ENCODE data around the gene SDSL.

DNA sequence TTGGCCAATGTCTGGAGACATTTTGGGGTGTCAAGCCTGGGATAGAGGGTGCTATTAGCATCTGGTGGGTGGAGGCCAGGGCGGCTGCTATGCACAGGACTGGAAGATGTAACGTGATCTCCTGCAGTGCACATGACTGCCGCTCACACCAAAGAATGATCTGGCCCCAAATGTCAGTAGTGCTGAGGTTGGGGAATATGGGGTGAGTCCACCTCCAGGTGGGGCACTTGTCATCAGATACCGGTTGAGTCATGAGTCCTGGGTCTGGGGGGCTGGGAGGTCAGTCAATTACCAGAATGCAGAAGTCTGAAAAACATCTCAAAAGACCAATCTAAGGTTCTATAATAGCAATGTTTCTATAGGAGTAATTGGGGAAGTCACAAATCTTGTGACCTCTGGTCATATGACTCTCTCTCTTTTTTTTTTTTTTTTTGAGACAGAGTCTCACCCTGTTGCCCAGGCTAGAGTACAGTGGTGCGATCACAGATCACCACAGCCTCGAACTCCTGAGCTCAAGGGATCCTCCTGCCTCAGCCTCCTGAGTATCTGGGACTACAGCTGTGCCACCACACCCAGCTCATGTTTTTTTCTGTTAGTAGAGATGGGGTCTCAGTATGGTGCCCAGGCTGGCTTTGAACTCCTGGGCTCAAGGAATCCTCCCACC, 6.0 kb upstream of the SDSL start:
- TF ChIP-seq, protein P1, sequence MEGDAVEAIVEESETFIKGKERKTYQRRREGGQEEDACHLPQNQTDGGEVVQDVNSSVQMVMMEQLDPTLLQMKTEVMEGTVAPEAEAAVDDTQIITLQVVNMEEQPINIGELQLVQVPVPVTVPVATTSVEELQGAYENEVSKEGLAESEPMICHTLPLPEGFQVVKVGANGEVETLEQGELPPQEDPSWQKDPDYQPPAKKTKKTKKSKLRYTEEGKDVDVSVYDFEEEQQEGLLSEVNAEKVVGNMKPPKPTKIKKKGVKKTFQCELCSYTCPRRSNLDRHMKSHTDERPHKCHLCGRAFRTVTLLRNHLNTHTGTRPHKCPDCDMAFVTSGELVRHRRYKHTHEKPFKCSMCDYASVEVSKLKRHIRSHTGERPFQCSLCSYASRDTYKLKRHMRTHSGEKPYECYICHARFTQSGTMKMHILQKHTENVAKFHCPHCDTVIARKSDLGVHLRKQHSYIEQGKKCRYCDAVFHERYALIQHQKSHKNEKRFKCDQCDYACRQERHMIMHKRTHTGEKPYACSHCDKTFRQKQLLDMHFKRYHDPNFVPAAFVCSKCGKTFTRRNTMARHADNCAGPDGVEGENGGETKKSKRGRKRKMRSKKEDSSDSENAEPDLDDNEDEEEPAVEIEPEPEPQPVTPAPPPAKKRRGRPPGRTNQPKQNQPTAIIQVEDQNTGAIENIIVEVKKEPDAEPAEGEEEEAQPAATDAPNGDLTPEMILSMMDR (tag by site-specific recombination; IDR thresholded peaks at IDR 0.05), result no peak
- no peak for TF ChIP-seq ZNF274 (IDR thresholded peaks at IDR 0.05; ENCODE audit: low read length)
- TF ChIP-seq ZNF274 (tag by site-specific recombination; IDR thresholded peaks at IDR 0.05; ENCODE audit: borderline replicate concordance), result no peak
- TF ChIP-seq, protein P2, sequence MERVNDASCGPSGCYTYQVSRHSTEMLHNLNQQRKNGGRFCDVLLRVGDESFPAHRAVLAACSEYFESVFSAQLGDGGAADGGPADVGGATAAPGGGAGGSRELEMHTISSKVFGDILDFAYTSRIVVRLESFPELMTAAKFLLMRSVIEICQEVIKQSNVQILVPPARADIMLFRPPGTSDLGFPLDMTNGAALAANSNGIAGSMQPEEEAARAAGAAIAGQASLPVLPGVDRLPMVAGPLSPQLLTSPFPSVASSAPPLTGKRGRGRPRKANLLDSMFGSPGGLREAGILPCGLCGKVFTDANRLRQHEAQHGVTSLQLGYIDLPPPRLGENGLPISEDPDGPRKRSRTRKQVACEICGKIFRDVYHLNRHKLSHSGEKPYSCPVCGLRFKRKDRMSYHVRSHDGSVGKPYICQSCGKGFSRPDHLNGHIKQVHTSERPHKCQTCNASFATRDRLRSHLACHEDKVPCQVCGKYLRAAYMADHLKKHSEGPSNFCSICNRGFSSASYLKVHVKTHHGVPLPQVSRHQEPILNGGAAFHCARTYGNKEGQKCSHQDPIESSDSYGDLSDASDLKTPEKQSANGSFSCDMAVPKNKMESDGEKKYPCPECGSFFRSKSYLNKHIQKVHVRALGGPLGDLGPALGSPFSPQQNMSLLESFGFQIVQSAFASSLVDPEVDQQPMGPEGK (tag by site-specific recombination; IDR thresholded peaks at IDR 0.05), result peak; percentile 58; the same call in 1 of the 2 replicates
- no peak for TF ChIP-seq SETDB1 (IDR thresholded peaks at IDR 0.05; ENCODE audit: insufficient read length, low read length)
- TF ChIP-seq, protein P3, sequence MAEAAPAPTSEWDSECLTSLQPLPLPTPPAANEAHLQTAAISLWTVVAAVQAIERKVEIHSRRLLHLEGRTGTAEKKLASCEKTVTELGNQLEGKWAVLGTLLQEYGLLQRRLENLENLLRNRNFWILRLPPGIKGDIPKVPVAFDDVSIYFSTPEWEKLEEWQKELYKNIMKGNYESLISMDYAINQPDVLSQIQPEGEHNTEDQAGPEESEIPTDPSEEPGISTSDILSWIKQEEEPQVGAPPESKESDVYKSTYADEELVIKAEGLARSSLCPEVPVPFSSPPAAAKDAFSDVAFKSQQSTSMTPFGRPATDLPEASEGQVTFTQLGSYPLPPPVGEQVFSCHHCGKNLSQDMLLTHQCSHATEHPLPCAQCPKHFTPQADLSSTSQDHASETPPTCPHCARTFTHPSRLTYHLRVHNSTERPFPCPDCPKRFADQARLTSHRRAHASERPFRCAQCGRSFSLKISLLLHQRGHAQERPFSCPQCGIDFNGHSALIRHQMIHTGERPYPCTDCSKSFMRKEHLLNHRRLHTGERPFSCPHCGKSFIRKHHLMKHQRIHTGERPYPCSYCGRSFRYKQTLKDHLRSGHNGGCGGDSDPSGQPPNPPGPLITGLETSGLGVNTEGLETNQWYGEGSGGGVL (tag by site-specific recombination; IDR thresholded peaks at IDR 0.05), result no peak
- TF ChIP-seq, protein P4, sequence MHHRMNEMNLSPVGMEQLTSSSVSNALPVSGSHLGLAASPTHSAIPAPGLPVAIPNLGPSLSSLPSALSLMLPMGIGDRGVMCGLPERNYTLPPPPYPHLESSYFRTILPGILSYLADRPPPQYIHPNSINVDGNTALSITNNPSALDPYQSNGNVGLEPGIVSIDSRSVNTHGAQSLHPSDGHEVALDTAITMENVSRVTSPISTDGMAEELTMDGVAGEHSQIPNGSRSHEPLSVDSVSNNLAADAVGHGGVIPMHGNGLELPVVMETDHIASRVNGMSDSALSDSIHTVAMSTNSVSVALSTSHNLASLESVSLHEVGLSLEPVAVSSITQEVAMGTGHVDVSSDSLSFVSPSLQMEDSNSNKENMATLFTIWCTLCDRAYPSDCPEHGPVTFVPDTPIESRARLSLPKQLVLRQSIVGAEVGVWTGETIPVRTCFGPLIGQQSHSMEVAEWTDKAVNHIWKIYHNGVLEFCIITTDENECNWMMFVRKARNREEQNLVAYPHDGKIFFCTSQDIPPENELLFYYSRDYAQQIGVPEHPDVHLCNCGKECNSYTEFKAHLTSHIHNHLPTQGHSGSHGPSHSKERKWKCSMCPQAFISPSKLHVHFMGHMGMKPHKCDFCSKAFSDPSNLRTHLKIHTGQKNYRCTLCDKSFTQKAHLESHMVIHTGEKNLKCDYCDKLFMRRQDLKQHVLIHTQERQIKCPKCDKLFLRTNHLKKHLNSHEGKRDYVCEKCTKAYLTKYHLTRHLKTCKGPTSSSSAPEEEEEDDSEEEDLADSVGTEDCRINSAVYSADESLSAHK (tag by site-specific recombination; IDR thresholded peaks at IDR 0.05), result no peak
- no peak for TF ChIP-seq BCL11A (tag by site-specific recombination; IDR thresholded peaks at IDR 0.05; ENCODE audit: low read depth)
- TF ChIP-seq, protein P5, sequence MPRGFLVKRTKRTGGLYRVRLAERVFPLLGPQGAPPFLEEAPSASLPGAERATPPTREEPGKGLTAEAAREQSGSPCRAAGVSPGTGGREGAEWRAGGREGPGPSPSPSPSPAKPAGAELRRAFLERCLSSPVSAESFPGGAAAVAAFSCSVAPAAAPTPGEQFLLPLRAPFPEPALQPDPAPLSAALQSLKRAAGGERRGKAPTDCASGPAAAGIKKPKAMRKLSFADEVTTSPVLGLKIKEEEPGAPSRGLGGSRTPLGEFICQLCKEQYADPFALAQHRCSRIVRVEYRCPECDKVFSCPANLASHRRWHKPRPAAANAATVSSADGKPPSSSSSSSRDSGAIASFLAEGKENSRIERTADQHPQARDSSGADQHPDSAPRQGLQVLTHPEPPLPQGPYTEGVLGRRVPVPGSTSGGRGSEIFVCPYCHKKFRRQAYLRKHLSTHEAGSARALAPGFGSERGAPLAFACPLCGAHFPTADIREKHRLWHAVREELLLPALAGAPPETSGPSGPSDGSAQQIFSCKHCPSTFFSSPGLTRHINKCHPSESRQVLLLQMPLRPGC (tag by site-specific recombination; IDR thresholded peaks at IDR 0.05), result no peak
- TF ChIP-seq, protein P6, sequence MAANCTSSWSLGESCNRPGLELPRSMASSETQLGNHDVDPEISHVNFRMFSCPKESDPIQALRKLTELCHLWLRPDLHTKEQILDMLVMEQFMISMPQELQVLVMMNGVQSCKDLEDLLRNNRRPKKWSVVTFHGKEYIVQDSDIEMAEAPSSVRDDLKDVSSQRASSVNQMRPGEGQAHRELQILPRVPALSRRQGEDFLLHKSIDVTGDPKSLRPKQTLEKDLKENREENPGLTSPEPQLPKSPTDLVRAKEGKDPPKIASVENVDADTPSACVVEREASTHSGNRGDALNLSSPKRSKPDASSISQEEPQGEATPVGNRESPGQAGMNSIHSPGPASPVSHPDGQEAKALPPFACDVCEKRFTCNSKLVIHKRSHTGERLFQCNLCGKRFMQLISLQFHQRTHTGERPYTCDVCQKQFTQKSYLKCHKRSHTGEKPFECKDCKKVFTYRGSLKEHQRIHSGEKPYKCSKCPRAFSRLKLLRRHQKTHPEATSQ (tag by site-specific recombination; IDR thresholded peaks at IDR 0.05), result no peak

Data from HEK293 (cell line).